GM12892 (cell line): ENCODE measurements around the gene PHAF1.

Source experiments
- POLR2A ChIP-seq: IDR thresholded peaks from 2 replicates; pipeline ENCODE4 v1.6.1; 2011; ENCODE audit warnings: low read depth, low read length, control low read depth
- TAF1 ChIP-seq: IDR thresholded peaks from 2 replicates; pipeline ENCODE4 v1.6.1; 2011; ENCODE audit warnings: low read depth, mild to moderate bottlenecking, control low read depth, low read length, borderline replicate concordance

DNA sequence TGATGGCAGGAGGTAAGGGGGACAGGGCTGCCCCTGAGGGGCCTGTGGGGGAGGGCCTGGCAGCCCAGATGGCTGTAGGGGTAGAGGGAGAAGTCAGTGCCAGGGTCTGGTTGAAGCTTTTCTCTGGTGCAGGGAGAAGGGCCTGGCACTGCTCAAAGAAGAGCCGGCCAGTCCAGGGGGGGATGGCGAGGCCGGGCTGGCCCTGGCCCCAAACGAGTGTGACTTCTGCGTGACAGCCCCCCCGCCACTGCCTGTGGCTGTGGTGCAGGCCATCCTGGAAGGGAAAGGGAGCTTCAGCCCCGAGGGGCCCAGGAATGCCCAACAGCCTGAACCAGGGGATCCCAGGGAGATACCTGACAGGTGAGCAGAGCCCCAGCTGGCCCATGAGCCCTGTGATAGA is 57.8 kb downstream of the PHAF1 start:
- no peak for TF ChIP-seq POLR2A
- no peak for TF ChIP-seq TAF1
